D721Med (cell line): ENCODE data around the gene MAMDC4.

Source experiments
- DNase-seq: peaks from one replicate; pipeline ENCODE4 v3.0.0; 2011; ENCODE audit warnings: low spot score; ENCODE audit not compliant: insufficient read length
- FAIRE-seq: peaks from 2 replicates; lab custom pipeline; 2011; peaks lifted over from hg19 to GRCh38; lab: Jason Lieb, UNC
- CTCF ChIP-seq: IDR thresholded peaks from 2 replicates; pipeline ENCODE4 v1.5.1; 2012; ENCODE audit warnings: mild to moderate bottlenecking, control low read depth; ENCODE audit not compliant: insufficient read depth; ENCODE audit errors: missing control alignments

MAMDC4 gene

GRCh38 chr9:136826703-136827582 lies 25.2 kb upstream of the MAMDC4 start:
- FAIRE-seq (no peak), DNase-seq (no peak)
- TF ChIP-seq CTCF, result no peak

DNA sequence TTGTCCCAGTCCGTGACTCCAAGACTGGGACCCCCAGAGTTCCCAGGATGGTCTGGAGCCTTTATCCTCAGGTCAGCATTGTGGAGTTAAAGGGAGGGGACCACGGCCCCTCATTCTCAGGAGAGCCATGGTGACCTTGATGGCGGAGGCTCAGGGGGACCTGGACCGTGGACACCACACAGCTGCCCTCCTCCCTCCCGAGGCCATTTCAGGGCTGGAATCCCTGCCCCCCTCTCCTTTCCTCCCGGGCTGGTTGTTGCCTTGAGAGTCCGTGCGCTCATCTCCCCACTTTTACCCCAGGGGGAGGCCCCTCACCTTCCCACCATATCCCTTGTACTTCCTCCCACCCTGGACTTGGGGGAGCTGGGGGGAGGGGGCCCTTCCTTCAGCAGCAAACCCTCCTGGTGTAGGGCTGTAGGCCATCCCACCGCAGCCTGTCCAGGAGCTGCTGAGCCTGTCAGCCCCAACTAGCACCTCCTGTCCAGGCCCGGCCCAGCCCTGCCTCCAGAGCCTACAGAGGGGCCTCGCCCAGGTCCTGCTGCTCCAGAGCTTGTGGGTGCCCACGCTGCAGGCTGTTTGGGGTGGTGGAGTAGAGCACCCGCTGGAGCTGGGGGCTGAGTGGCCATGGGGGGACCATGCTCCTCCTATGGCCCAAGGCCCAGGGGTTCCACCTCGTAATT lies 24.2 kb upstream of the MAMDC4 start:
- TF ChIP-seq CTCF, result no peak
- FAIRE-seq (no peak), DNase-seq (no peak)

GRCh38 chr9:136828474-136829140 lies 23.5 kb upstream of the MAMDC4 start:
- no peak for DNase-seq
- no peak for FAIRE-seq
- TF ChIP-seq CTCF, result no peak

GRCh38 chr9:136829412-136829811 lies 22.7 kb upstream of the MAMDC4 start:
- FAIRE-seq, result no peak
- no peak for TF ChIP-seq CTCF

DNA sequence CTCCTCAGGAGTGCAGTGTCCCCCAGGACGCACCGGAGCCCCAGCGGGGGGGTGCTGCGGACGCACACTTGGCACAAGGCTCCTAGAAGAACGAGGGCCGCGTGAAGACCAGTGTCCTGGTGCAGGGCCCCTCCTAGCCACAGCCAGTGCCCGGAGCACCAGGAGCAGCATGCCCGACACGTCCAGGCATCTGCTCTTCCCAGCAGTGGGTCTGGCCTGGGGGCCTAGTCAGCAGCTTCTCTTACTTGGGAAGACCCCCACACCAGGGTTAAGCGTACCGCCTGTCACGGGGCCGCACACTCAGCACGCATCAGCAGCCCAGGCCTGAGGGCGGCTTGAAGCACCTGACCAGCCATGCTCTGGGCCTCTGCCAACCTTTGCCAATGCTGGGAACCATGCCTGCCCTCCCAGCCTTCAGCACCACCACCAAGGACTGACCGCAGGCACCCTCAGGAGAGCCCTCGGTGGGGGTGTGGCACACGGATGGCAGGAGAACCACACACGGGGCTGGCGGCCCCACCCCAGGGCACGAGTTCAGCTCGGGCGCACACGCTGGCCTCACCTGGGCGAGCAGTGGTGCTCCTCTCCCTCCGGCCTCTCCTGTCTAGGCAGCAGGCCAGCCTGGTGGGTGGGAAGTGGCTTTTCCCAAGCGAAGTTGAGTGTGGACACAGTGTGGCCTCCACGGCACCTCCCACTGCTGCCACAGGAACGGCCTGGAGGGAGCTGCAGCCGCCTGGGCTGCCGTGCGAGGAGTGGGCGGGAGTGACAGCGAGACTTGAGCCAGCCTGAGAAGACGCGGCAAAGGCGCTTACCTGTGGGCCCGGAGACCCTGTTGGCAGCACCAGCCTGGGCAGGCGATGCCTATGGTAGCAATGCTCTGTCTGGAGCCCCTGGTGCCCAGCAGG lies 21.9 kb upstream of the MAMDC4 start:
- DNase-seq, result no peak
- no peak for FAIRE-seq
- TF ChIP-seq CTCF, result no peak

More at GRCh38 chr9:136829412-136829811, 22.7 kb upstream of the MAMDC4 start:
- no peak for DNase-seq

DNA sequence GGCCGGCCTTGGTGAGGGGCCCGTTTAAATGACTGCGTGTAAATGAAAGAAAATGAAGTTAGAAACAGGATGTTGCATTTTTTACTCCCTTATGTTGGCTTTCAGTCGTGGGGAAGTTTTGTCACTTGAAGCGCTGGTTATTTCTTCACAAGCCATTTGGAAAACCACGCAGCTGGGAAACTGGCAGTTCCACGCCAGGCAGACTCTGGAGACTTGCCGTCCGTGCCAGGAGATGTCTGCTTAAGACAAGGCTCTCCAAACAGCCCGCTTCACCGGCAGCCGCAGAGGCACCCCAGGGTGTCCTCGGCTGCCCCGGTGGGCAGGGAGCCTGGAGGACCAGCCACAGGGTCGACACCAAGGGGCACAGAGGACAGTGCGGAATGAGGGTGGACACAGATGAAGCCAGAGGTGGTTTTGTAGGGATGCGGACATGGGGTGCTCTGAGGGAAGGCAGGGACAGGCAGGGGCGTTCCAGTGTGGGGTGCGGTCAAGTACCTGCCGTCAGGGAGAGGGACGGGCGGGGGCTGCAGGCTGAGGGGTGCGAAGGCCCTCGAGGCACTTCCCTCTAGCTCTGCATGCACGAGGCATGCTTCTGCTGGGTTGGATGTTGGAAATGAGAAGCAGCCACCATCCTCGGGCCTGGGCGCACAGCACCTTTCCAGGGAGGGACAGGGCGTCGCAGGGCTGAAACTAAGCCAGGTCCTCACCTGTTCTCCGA lies 21.0 kb upstream of the MAMDC4 start:
- no peak for TF ChIP-seq CTCF
- DNase-seq, result no peak
- no peak for FAIRE-seq
